Measurements from ENCODE around the gene SPATA9.

DNA sequence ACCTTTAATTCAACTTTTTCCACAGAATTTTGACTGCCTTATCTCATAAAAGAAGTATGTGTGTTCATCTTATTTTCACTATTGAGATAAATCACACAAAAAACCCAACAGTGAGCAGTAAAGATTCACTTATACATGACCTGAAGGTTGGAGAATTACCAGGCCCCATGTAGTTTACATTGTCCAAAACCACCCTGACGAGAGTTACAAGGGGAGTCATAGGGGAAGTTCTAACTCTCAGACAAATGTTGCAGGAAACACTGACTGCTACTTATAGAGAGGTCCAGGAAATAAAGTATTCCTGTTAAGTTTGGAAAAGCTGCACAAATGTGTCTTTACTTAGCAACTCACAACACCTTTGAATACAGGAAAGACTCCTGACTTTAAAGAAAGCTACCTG lies 14.1 kb downstream of the SPATA9 start:
- TF ChIP-seq, protein P1, sequence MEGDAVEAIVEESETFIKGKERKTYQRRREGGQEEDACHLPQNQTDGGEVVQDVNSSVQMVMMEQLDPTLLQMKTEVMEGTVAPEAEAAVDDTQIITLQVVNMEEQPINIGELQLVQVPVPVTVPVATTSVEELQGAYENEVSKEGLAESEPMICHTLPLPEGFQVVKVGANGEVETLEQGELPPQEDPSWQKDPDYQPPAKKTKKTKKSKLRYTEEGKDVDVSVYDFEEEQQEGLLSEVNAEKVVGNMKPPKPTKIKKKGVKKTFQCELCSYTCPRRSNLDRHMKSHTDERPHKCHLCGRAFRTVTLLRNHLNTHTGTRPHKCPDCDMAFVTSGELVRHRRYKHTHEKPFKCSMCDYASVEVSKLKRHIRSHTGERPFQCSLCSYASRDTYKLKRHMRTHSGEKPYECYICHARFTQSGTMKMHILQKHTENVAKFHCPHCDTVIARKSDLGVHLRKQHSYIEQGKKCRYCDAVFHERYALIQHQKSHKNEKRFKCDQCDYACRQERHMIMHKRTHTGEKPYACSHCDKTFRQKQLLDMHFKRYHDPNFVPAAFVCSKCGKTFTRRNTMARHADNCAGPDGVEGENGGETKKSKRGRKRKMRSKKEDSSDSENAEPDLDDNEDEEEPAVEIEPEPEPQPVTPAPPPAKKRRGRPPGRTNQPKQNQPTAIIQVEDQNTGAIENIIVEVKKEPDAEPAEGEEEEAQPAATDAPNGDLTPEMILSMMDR (IDR thresholded peaks at IDR 0.05; ENCODE audit: extremely low read depth in 1 of 2, insufficient read depth in 1 of 2, low read depth in 1 of 2, low read length in 2 of 2) = no peak
- TF ChIP-seq EZH2 (IDR thresholded peaks at IDR 0.05; ENCODE audit: borderline replicate concordance, low read depth, low read length, severe bottlenecking) = no peak
- no peak for TF ChIP-seq POLR2A (IDR thresholded peaks at IDR 0.05; ENCODE audit: low read depth, low read length)
